Measurements from ENCODE around the gene EVA1A.
"Not testable (repeated sequence)": the region's sequence is repeated elsewhere in the genome, so short reads cannot be mapped to it uniquely, and the experiment has no call there.

The EVA1A gene

DNA sequence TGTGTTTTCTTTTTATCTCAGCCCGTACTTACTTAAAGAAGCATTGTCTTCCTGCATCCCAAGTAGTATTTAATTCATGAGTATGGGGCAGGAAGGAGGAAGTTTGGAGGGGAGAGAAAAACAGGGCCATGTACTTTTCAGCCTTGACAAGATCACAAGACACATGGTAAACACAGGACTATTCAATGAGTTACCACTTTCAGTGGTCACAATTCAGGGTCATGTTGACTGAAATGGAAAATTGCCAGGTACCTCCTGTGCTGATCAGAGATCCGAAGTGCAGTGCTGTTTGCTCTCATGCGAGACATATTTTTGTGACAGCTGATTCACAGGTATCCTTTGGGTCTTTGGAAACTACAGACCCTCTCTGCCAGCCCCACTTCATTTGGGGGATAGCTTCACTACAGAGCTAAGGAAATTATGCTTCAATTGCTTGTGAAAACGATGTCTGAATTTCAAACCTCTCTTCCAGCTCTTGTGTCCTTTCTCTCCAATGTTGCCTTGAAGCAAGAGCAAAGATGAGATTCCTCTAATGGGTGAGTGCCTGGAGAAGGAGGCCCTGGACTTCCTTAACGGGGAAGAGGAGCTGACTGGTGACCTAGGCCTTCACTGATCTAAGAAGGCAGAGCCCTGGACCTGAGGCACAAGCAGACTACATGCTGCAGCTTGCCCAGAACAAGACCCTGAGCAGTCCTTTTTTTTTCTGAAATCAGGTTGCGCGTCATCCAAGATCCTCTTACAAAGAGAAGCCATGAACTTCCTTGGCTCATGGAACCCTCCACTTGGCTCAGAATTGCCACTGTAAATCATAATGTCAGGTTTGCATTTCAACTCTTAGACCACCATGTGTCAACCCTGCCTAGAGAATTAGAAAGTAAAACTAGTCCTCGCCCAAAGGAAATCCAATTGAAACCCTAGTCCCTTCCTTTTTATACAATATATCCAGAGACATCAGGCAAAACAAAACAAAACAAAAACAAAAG lies 44.1 kb downstream of the EVA1A start:
- DNase-seq: no peak

DNA sequence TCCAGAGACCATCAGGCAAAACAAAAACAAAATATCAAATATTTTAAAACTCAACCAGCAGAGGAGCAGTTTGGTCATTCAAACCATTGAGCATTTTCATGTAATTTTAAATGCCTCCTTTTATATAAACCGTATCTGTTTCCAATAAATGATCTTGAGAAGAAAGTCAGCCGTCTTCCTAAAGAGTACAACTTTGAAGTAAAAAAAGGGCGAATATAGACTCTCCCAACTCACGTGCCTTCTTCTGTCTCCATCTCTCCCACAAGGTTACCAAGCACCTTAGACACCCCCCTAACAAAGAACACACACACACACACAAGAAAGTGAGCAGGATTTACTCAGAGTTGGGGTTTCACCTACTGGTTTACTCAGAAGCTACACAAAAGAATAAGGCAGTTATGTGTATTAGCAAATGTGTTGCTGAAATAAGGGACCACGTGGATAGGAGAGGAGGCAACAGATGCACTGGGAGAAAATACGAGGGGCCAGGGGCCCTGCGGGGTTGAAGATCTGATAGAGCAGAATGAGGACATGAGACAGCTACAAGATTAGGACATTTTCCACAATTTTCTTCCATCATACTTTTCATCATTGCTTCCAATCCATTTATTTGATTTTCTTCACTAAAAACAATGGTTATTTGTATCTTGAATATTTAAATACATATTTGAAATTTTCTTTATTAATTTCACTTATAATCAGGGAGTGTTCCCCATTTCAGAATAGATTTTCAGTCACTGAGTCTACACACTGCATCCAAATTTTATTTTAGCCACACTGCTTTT lies 45.0 kb downstream of the EVA1A start:
- no peak for DNase-seq

- no peak for DNase-seq
Observed at GRCh38 chr2:75513616-75514170, 47.0 kb downstream of the EVA1A start.

GRCh38 chr2:75512455-75513212 lies 48.1 kb downstream of the EVA1A start:
- no peak for DNase-seq

GRCh38 chr2:75506101-75506697 lies 54.5 kb downstream of the EVA1A start:
- DNase-seq: no peak

GRCh38 chr2:75505012-75505411 lies 55.7 kb downstream of the EVA1A start:
- no peak for DNase-seq

GRCh38 chr2:75503048-75503607 lies 57.6 kb downstream of the EVA1A start:
- DNase-seq: no peak

DNA sequence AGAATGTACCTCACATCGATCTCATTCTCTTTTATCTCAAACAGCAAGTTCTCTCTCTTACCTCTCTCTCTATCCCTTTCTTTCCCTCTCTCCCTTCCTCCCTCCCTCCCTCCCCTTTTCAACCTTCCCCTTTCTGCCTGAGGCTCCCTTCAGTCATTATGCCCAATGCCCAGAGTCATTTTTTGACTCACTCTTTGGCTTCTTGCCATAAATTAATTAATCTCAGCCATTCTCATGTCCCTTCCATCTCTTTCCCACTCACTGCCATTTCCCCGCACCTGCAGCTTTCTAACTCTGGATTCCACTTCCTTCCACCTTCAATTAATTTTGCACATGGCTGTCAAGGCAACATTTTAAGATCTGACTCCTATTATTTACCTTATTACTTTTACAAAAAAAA lies 60.1 kb downstream of the EVA1A start:
- DNase-seq: no peak

GRCh38 chr2:75499534-75499933 lies 61.2 kb downstream of the EVA1A start:
- DNase-seq: no peak

DNA sequence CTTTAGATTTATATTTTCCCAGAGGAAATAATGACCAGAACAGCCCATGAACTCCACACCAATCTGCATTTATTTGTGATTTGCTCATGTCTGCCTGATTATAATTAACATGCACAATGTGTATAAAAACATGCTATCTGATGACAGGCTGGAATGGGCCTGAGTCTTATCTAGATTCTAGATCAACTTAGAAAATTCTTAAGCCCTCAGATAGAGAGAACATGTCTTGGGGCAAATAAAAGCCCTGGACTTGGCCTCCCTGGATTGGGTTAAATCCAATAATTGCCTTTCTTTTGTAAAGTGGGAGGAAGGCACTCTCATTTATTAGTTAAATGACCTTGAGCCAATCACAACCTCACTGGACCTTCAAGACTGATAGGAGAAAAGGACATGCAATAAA lies 61.8 kb downstream of the EVA1A start:
- no peak for DNase-seq

- no peak for DNase-seq
Observed at GRCh38 chr2:75497256-75497655, 63.5 kb downstream of the EVA1A start.

GRCh38 chr2:75495862-75496261 lies 64.9 kb downstream of the EVA1A start:
- no peak for DNase-seq

GRCh38 chr2:75494137-75494769 lies 66.5 kb downstream of the EVA1A start:
- DNase-seq: no peak

GRCh38 chr2:75493230-75493629 lies 67.5 kb downstream of the EVA1A start:
- DNase-seq: no peak

- DNase-seq: no peak
Observed at GRCh38 chr2:75491129-75491753, 69.5 kb downstream of the EVA1A start.

DNA sequence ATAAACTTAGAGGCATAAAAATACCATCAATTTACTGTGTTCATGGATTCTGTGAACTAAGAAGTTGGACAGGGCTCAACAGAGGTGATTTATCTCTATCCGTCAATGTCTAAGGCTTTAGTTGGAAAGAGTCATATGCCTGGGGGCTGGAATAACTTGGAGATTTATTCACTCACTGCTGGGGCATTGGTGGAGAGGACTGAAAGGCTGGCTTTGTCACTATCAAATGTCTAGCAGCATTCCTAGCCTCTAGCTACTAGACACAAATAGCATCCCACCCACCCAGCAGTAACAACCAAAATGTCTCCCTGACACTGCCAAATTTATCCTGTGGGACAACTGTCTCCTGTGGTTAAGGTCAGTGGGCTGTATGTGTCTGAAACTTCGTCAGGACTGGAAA lies 71.0 kb downstream of the EVA1A start:
- DNase-seq: no peak

GRCh38 chr2:75488157-75488556 lies 72.6 kb downstream of the EVA1A start:
- no peak for DNase-seq

GRCh38 chr2:75486735-75487134 lies 74.0 kb downstream of the EVA1A start:
- DNase-seq: not testable (repeated sequence)

DNA sequence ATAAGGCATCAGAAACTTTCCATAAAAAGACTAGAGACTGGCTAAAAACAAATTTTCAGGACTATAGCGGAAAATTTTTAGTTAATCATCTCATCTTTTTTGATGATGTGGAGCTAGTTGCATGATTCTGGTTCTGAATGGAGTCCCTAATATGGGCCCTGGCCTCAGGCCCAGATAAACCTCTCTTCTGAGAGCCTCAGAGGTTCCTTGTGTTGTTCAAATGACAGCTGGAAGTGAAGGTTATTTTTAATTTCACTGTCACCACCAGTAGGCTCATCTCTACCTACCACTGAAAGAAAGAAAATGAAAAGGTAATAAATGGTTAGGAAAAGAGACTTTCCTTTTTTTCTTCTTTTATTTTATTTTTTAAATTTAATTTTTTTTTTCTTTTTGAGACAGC lies 75.9 kb downstream of the EVA1A start:
- no peak for DNase-seq

DNA sequence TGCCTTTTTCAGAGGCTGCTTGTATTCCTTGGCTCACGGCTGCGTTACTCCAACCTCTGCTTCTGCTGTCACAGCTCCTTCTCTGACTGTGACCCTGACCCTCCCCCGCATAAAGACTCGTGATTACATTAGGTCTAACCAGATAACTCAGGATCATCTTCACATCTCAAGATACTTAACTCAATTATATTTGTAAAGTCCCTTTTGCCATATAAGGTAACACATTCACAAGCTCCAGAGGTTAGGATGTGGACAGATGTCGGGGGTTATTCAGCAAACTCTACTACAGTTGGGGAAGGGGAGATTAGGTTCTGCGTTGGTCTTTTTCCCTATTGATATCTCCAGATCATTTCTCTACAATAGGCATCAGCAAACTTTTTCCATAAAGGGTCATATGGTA lies 76.9 kb downstream of the EVA1A start:
- no peak for DNase-seq

GRCh38 chr2:75482398-75482797 lies 78.3 kb downstream of the EVA1A start:
- DNase-seq: no peak
